Measurements from ENCODE around the gene TUBGCP5.
"Not testable (repeated sequence)": the region's sequence is repeated elsewhere in the genome, so short reads cannot be mapped to it uniquely, and the experiment has no call there.

TUBGCP5 gene

GRCh38 chr15:23022156-23022555 is 17.2 kb downstream of the TUBGCP5 start:
- Mint-ChIP-seq H3K27ac (no peak overlapping the region), H3K36me3 (ENCODE audit: low read depth) (peaks cover 93% of the 10 kb centered on the region), H3K4me1 (ENCODE audit: low read depth) (no peaks in the 10 kb centered on the region), H3K4me3 (no peak overlapping the region), H3K27me3 (no peaks in the 10 kb centered on the region), H3K9me3 (no peaks in the 10 kb centered on the region)
- intact Hi-C loops (cut with micrococcal nuclease), result loop anchor here (10.0 kb wide), 1 partner anchor 147 kb away; no protein-coding TSS in a partner anchor

GRCh38 chr15:23014394-23015000 is 24.9 kb downstream of the TUBGCP5 start:
- Mint-ChIP-seq H3K4me1 (ENCODE audit: low read depth) (peaks cover 8% of the 10 kb centered on the region), H3K36me3 (ENCODE audit: low read depth) (peaks cover 88% of the 10 kb centered on the region), H3K27me3 (no peaks in the 10 kb centered on the region), H3K4me3 (no peak overlapping the region), H3K27ac (no peak overlapping the region), H3K9me3 (no peaks in the 10 kb centered on the region)
- intact Hi-C loops (cut with micrococcal nuclease), result no loop called here

DNA sequence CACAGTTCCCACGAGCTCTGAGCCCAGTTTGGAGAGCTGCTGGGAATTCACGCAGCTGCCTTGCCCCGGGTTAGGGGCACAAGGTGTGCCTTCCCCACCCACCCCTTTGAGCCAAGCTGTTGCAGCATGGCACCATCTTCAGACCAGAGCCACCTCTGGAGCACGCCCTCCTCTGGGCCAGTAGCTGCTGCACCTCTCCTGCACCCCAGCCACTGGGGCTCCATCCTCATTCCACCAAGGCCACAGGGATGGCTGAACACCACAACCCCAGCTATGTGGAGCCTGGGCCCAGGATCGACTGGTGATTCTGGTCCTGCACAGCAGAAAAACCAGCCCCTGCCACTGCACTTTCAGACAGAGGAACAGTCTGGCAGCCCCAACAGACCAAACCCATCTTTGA is 25.7 kb downstream of the TUBGCP5 start:
- no peaks in the 10 kb centered on the region for H3K27me3 Mint-ChIP-seq
- H3K27ac Mint-ChIP-seq, result no peak overlapping the region
- no peak overlapping the region for H3K4me3 Mint-ChIP-seq
- H3K4me1 Mint-ChIP-seq (ENCODE audit: low read depth), result peaks cover 8% of the 10 kb centered on the region
- no peaks in the 10 kb centered on the region for H3K9me3 Mint-ChIP-seq
- intact Hi-C loops (cut with micrococcal nuclease), result no loop called here
- peaks cover 87% of the 10 kb centered on the region for H3K36me3 Mint-ChIP-seq (ENCODE audit: low read depth)

GRCh38 chr15:23012616-23013015 is 26.8 kb downstream of the TUBGCP5 start:
- H3K27me3 Mint-ChIP-seq; intact Hi-C loops (cut with micrococcal nuclease); H3K27ac Mint-ChIP-seq; H3K9me3 Mint-ChIP-seq; H3K4me3 Mint-ChIP-seq; H3K4me1 Mint-ChIP-seq (ENCODE audit: low read depth): not testable (repeated sequence)
- peaks cover 89% of the 10 kb centered on the region for H3K36me3 Mint-ChIP-seq (ENCODE audit: low read depth)

- Mint-ChIP-seq H3K4me3 (no peak overlapping the region), H3K9me3 (no peaks in the 10 kb centered on the region)
These were observed 35.6 kb downstream of the TUBGCP5 start for GRCh38 chr15:23003736-23004135.

DNA sequence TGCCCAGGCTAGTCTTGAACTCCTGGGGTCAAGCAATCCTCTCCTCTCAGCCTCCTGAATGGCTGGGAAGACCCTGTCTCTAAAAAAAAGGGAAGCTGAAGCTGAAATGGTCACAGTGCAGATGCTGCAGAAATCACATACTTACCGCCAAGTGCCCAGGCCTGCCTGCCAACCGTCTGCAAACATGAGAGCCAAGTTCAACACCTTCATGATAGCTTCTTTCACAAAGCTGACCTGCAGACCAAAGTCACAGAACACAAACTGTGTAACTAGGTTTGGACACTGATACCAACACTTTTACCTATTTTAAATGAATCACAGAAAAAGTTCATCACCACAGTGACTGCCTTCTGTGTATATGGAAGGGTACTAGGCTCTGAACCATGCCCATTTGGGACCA is 36.4 kb downstream of the TUBGCP5 start:
- H3K4me1 Mint-ChIP-seq (ENCODE audit: low read depth), result no peaks in the 10 kb centered on the region
- no peaks in the 10 kb centered on the region for H3K27me3 Mint-ChIP-seq
- H3K36me3 Mint-ChIP-seq (ENCODE audit: low read depth), result peaks cover 80% of the 10 kb centered on the region
- no peaks in the 10 kb centered on the region for H3K9me3 Mint-ChIP-seq
- no peak overlapping the region for H3K4me3 Mint-ChIP-seq
- H3K27ac Mint-ChIP-seq, result no peak overlapping the region
- intact Hi-C loops (cut with micrococcal nuclease), result no loop called here

More at GRCh38 chr15:23003736-23004135, 35.6 kb downstream of the TUBGCP5 start:
- Mint-ChIP-seq H3K4me1 (ENCODE audit: low read depth) (no peaks in the 10 kb centered on the region), H3K27me3 (no peaks in the 10 kb centered on the region), H3K27ac (no peak overlapping the region), H3K36me3 (ENCODE audit: low read depth) (peaks cover 82% of the 10 kb centered on the region)
- intact Hi-C loops (cut with micrococcal nuclease), result no loop called here

- Mint-ChIP-seq H3K36me3 (ENCODE audit: low read depth) (peaks cover 63% of the 10 kb centered on the region), H3K4me3 (no peak overlapping the region), H3K27ac (no peak overlapping the region), H3K9me3 (no peaks in the 10 kb centered on the region), H3K4me1 (ENCODE audit: low read depth) (peaks cover 16% of the 10 kb centered on the region), H3K27me3 (no peaks in the 10 kb centered on the region)
- intact Hi-C loops (cut with micrococcal nuclease), result no loop called here
These were observed 43.6 kb downstream of the TUBGCP5 start for GRCh38 chr15:22995795-22996194.

DNA sequence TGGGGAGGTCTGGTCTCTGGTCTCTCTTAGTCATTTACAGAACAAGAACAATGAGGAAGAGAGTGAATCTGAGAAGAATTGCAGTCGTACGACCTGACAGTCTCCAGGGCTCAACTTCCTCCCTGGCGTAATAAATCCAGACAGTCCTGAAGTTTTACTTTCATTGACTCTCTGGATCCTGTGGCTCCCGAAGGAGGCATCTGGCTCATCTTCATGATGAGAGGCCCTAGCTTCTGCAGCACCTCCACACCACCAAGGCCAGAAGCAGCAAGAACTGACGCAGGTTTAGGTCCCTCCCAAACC is 47.4 kb downstream of the TUBGCP5 start:
- Mint-ChIP-seq H3K4me3 (no peak overlapping the region), H3K36me3 (ENCODE audit: low read depth) (peaks cover 37% of the 10 kb centered on the region), H3K9me3 (no peaks in the 10 kb centered on the region), H3K4me1 (ENCODE audit: low read depth) (peaks cover 16% of the 10 kb centered on the region), H3K27ac (no peak overlapping the region), H3K27me3 (no peaks in the 10 kb centered on the region)
- intact Hi-C loops (cut with micrococcal nuclease), result no loop called here

DNA sequence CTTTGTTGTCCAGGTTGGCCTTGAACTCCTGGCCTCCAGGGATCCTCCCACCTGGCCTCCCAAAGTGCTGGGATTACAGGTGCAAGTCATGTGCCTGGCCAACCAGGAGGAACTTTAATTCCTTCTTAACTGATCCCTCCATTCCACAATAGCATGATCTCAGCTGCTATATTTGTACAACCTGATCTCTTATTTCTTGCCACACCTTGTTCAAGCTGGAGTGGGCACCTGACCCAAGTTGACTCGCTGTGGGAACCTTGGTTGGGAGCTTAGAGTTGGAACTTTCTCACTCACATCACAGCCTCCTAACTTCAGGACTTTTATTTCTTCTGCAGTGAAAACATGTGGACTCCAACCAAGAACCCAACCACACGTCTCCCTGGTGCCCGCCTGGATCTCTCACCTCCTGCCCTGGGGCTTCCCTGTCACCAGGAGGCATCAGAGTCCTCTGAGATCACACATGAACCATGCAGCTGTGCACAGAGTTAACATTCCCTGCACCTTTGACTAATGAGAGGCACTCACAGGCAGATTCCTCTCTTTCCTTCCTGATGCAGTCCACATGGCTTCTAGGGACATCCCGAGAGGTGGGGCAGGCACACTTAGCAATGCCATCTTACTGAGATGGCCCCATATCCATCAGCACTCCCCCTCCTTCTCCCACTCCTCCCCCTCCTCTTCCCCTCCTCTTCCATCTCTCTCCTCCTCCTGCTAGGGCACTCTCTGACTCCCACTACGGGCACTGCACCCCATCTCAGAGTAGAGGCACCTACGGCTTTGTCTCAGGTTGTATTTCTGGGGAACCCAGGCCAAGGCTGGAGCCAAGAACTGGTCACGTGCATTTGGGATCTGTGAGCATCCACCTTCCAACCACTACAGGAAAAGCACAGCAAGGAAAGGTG is 49.5 kb downstream of the TUBGCP5 start:
- Mint-ChIP-seq H3K27ac (no peak overlapping the region), H3K4me3 (no peak overlapping the region), H3K27me3 (no peaks in the 10 kb centered on the region), H3K9me3 (no peaks in the 10 kb centered on the region), H3K36me3 (ENCODE audit: low read depth) (peaks cover 17% of the 10 kb centered on the region), H3K4me1 (ENCODE audit: low read depth) (peaks cover 16% of the 10 kb centered on the region)
- intact Hi-C loops (cut with micrococcal nuclease), result no loop called here

GRCh38 chr15:22988811-22989210 is 50.6 kb downstream of the TUBGCP5 start:
- no peaks in the 10 kb centered on the region for H3K9me3 Mint-ChIP-seq
- H3K27ac Mint-ChIP-seq, result no peak overlapping the region
- intact Hi-C loops (cut with micrococcal nuclease), result no loop called here
- peaks cover 16% of the 10 kb centered on the region for H3K4me1 Mint-ChIP-seq (ENCODE audit: low read depth)
- H3K4me3 Mint-ChIP-seq, result no peak overlapping the region
- no peaks in the 10 kb centered on the region for H3K27me3 Mint-ChIP-seq
- H3K36me3 Mint-ChIP-seq (ENCODE audit: low read depth), result peaks cover 7% of the 10 kb centered on the region

GRCh38 chr15:22981931-22982330 is 57.4 kb downstream of the TUBGCP5 start:
- Mint-ChIP-seq H3K4me1 (ENCODE audit: low read depth) (peaks cover 13% of the 10 kb centered on the region), H3K36me3 (ENCODE audit: low read depth) (peaks cover 10% of the 10 kb centered on the region)
- intact Hi-C loops (cut with micrococcal nuclease), result loop anchor here (2.0 to 5.0 kb wide), 2 partner anchors 35 to 57 kb away; partner anchors contain the start of gene TUBGCP5
- H3K27ac Mint-ChIP-seq, H3K9me3 Mint-ChIP-seq, H3K4me3 Mint-ChIP-seq, H3K27me3 Mint-ChIP-seq: not testable (repeated sequence)

- peaks cover 4% of the 10 kb centered on the region for H3K27me3 Mint-ChIP-seq
- H3K4me1 Mint-ChIP-seq (ENCODE audit: low read depth), result peaks cover 13% of the 10 kb centered on the region
- peaks cover 10% of the 10 kb centered on the region for H3K36me3 Mint-ChIP-seq (ENCODE audit: low read depth)
- peak overlapping the region; percentile 72 for H3K4me3 Mint-ChIP-seq
- intact Hi-C loops (cut with micrococcal nuclease), result loop anchor here (2.0 to 5.0 kb wide), 2 partner anchors 34 to 58 kb away; partner anchors contain the start of gene TUBGCP5
- no peaks in the 10 kb centered on the region for H3K9me3 Mint-ChIP-seq
- H3K27ac Mint-ChIP-seq, result no peak overlapping the region
These were observed 58.1 kb downstream of the TUBGCP5 start for GRCh38 chr15:22981051-22981840.

- Mint-ChIP-seq H3K27ac (peak within 1 kb of the TSS; percentile 84), H3K36me3 (ENCODE audit: low read depth) (peaks cover 10% of the 10 kb centered on the region), H3K4me3 (peak within 1 kb of the TSS; percentile 90), H3K4me1 (ENCODE audit: low read depth) (peaks cover 13% of the 10 kb centered on the region), H3K9me3 (no peaks in the 10 kb centered on the region), H3K27me3 (peaks cover 4% of the 10 kb centered on the region)
- intact Hi-C loops (cut with micrococcal nuclease), result loop anchor here (2.0 to 5.0 kb wide), 2 partner anchors 33 to 58 kb away; partner anchors contain the start of gene TUBGCP5
These were observed 58.9 kb downstream of the TUBGCP5 start, which contains the start of gene CYFIP1 for GRCh38 chr15:22980189-22981050. Gene CYFIP1 (minus strand): TSS chr15:22980368. CDS start chr15:22947285, 33,083 bp downstream.

Data from dendritic cell treated with granulocyte-macrophage colony-stimulating factor and Interleukin-4, amounts not matched to agents 40 ng/mL and 50 ng/mL, for 4 days (primary cell).